SKM-1 (cell line): ENCODE results near the gene BCL10.
A peak's percentile ranks its signal among the peaks of the same experiment; 100 is the strongest.
"Not testable (repeated sequence)": the region's sequence is repeated elsewhere in the genome, so short reads cannot be mapped to it uniquely, and the experiment has no call there.

Experiments used
- DNase-seq: peaks from one replicate; lab custom pipeline; 2025; ENCODE audit not compliant: unreplicated experiment; lab: John Stamatoyannopoulos, UW

BCL10 gene

GRCh38 chr1:85268801-85269585 is 7.4 kb downstream of the BCL10 start:
- DNase-seq: no peak

DNA sequence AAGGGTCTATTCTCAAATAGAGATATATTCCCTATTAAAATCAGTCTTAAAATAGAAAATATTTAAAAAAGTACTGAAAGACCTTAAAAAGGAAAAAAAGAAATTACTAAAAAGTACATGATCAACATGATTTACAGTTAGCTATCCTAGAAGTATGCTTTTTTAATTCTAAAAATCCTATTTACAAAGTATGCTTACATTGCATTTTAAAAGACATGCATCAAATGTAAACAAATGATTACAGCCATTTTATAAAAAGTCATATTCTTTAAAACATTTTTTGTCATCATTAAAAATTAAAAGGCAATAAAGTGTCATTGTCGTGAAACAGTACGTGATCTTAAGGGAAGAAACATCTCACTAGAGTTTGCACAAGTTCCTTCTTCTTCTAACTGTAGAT is 9.1 kb downstream of the BCL10 start:
- no peak for DNase-seq

DNA sequence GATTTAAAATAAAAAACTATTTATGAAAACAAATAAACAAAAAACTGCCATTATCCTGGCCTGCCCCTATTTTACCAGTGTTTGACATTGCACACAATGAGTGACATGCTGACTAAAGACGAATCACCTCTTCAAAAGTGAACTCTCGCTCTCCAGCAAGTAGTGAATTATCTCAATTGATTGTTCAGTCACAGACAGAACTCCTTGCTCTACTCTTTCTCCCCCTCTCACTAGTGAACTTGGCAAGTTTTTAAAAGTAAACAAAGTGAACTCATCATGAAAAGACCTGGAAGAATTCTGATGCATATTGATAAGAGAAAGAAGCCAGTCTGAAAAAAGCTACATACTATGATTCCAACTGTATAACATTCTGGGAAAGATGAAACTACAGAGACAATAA is 12.3 kb downstream of the BCL10 start:
- DNase-seq: no peak

- no peak for DNase-seq
Observed at GRCh38 chr1:85262985-85263384, 13.4 kb downstream of the BCL10 start.

DNA sequence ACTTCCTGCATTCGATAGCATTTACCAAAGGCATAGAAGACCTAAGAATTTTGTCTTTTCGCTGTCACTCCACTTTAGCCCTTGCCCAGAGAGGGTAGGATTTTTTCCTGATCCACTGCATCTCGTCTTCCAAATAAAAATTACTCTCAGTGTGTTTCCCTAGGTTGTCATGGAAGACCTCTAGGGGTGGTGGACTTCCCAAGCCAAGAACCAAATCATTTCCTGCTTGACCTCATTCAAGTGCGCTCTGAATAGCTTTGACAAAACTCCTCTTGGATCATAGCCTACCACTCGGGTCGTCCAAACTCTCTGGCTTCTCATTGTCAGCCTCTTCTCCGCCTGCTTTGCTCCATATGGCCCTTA is 16.5 kb downstream of the BCL10 start:
- DNase-seq: no peak

GRCh38 chr1:85259118-85259911 is 17.1 kb downstream of the BCL10 start, which contains the start of gene C1orf52:
C1orf52 (minus strand) TSS chr1:85259662; CDS start chr1:85259633, 29 bp downstream.
- peak; percentile 78 for DNase-seq

DNA sequence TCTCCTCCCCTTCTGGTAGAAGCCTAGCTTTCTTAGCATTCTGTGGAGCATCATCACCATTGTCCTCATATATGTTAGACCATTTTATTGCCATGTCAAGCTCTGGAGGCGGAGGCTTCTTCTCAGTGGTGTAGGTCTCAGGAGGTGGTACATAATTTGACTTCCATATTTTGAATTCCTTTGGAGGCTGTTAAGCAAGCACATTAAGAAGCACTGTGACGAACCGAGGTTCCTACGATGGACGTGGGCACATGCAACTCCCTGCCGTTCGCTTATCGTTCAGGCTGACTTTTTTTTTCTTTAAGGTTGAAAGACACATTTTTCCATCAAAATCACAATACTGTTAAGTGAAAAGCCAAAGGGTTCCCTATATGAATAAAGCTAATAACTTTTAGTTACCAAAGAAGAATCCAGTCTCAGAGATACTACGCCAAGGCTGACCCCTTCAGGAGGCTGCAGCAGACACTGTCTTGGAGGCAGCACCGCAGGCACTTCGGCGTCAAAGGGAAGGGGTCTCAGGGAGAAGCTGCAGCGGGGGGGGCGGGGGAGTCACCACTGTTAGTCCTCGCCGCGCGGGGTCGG is 17.8 kb downstream of the BCL10 start:
- DNase-seq: no peak

DNA sequence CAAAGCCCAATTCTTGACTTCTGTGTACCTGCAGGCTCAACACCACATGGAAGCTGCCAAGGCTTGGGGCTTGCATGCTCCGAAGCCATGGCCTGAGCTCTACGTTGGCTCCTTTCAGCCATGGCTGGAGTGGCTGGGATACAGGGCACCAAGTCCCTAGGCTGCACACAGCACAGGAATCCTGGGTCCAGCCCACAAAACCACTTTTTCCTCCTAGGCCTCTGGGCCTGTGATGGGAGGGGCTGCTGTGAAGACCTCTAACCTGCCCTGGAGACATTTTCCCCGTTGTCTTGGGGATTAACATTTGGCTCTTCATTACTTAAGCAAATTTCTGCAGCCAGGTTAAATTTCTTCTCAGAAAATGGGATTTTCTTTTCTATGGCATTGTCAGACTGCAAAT is 27.4 kb downstream of the BCL10 start:
- DNase-seq: not testable (repeated sequence)

- no peak for DNase-seq
Observed at GRCh38 chr1:85245891-85246290, 30.5 kb downstream of the BCL10 start.

- DNase-seq: no peak
Observed at GRCh38 chr1:85245456-85245855, 31.0 kb downstream of the BCL10 start.

- no peak for DNase-seq
Observed at GRCh38 chr1:85244271-85245061, 32.0 kb downstream of the BCL10 start.

- no peak for DNase-seq
Observed at GRCh38 chr1:85243372-85243771, 33.1 kb downstream of the BCL10 start.

GRCh38 chr1:85240643-85241042 is 35.8 kb downstream of the BCL10 start:
- DNase-seq: no peak

DNA sequence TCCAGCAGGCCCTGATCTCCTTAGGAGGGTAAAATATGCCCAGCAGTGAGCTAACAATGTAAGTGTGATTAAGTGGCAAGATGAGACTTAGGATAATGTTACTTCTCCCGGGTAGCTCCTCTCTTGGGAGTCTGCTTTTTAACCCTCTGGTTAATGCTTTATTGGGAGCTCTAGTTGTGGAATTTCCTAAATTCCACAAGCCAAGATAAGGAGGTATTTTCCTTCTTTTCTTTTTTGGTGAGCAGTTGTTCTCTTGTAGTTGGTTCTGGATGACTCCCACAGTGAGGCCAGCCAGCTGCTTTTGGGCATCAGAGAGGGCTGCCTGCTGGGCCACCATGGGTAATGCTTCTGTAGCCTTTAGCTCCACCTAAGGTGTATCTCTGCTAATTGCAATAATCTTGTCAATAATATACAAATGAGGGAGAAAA is 36.2 kb downstream of the BCL10 start:
- no peak for DNase-seq

GRCh38 chr1:85237613-85238012 is 38.8 kb downstream of the BCL10 start:
- DNase-seq: no peak

- no peak for DNase-seq
Observed at GRCh38 chr1:85230305-85230977, 46.0 kb downstream of the BCL10 start.

DNA sequence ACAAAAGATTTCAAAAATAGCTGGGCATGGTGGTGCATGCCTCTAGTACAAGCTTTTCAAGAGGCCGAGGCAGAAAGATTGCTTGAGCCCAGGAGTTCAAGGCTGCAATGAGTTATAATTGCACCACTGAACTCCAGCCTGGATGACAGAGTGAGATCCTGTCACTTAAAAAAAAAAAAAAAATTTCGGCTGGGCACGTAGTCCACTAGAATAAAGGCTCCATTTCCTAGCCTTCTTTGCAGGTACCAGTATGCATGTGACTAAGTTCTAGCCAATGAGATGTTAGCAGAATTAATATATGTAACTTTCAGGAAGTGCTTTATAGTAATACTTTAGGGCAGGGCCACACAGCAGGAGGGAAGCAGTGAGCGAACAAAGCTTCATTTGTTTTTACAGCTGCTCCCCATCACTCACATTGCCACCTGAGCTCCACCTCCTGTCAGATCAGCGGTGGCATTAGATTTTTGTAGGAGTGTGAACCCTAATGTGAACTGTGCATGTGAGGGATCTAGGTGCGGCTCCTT is 46.8 kb downstream of the BCL10 start:
- no peak for DNase-seq

DNA sequence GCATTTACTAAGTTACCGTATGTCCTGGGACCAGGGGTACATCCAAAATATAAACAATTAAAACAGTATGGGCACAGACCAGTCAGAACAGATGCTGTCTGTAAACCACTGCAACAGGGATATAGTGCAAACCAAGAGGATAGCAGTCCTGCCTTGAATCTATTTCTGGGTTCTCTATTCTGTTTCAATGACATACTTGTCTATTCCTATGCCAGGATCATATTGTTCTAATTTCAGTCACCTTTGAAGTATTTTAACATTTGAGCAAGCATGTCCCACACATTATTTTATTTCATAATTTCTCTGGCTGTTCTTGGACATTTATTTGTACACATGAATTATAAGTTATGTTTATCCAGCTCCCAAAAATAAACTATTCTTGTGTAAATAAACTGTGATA is 47.5 kb downstream of the BCL10 start:
- no peak for DNase-seq

DNA sequence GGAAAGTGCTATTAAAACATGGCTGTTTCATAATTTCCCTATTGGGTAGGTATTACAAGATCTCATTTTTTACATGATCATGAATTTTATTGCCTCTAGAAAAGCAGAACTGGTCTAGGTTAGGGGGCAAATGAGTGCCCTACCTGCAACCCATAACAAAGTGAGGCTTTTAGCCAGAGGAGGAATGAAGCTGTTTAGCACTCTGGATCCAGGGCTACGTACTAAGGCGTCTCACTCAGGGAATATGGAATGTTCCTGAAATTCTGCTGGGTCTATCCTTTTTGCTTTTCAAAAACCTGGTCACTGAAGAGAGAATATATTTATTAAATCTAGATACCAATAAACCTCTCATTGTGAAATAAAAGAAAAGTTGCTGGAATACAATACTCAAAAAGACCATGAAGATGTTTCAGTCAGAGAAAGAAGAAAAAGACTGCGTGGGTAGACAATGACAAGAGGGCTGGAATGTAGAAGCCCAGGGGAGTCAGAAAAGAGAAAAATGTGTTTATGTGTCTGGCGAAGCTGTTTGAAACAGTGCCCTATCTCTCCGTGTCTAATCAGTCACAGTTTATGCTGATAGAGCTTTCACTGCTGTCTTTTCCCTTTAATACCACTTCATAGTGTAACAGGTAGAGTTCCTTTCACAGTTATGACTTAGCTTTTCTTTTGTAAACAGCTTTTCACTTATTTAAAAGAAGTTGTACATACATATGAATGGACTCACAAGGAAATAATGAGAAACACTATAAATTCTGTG is 50.6 kb downstream of the BCL10 start:
- no peak for DNase-seq
